Stimulated activated CD4-positive, alpha-beta T cell treated with anti-CD3 and anti-CD28 coated beads, Interleukin-15, amount 100 ng/mL, for 1 hour (primary cell): ENCODE data around the gene SH3RF3.
"Not testable (repeated sequence)": the region's sequence is repeated elsewhere in the genome, so short reads cannot be mapped to it uniquely, and the experiment has no call there.

Experiments used
- DNase-seq, 2 donors: peaks; one replicate each; pipeline ENCODE4 v3.0.0-alpha.2; 2020; ENCODE audit warnings: low read depth in 1 of 2, low spot score in 1 of 2

SH3RF3 gene

DNA sequence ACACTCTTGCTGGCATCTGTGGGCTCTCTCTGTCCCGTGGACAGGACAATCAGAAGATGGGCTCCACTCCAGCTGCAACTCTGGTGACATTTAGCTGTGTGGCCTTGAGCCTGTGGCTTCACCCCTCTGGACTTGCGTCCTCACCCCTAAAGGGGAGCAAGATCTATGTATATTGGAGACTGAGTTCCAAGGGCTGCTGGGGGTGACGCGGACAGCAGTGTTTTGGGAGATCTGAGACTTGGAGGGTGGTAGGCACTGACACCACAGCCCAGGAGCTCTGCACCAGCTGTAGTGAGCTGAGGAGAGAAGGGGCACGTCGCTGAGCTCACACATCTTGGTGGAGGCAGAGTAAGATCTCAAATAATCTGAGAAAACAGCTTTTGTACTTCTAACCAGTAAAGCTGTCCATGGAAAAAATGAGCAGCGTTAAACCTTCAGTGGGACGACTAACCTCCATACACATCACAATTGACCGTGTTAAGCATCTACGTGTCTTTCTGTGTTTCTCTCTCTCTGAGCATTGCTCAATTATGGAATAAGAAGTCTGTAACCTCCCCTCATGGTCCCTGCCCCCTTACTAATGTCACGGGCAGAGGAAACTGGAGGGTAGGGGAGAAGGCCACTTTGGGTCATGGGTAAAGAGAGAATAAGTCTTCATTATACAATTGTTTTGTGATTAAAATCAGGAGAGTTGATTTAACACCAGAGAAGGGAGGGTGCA, 85.8 kb downstream of the SH3RF3 start:
- no peak for DNase-seq

- DNase-seq = no peak
Observed at GRCh38 chr2:109215866-109216265, 86.9 kb downstream of the SH3RF3 start.

DNA sequence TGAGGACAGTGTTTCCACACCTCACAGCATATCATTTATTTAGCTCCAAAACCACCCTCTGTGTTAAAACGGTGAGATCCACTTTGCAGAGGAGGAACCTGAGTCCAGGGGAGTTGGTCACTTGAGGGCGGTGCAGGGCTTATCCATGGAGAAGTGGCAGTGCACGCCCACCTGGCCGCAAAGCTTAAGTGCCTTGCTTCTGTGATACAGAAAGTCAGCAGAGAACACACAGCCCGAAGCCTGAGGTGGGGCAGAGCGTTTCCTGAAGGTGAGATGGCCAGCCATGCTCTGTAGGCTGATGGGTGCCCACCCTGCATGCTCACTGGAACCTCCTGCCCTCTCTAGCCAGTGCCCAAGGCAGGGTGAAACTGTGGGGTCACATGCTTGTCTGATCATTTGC, 87.3 kb downstream of the SH3RF3 start:
- DNase-seq = no peak

GRCh38 chr2:109217362-109218086, 88.5 kb downstream of the SH3RF3 start:
- DNase-seq = no peak

GRCh38 chr2:109218087-109218791, 89.2 kb downstream of the SH3RF3 start:
- DNase-seq = no peak

GRCh38 chr2:109218792-109219126, 89.8 kb downstream of the SH3RF3 start:
- no peak for DNase-seq

- no peak for DNase-seq
Observed at GRCh38 chr2:109220860-109221259, 91.9 kb downstream of the SH3RF3 start.

DNA sequence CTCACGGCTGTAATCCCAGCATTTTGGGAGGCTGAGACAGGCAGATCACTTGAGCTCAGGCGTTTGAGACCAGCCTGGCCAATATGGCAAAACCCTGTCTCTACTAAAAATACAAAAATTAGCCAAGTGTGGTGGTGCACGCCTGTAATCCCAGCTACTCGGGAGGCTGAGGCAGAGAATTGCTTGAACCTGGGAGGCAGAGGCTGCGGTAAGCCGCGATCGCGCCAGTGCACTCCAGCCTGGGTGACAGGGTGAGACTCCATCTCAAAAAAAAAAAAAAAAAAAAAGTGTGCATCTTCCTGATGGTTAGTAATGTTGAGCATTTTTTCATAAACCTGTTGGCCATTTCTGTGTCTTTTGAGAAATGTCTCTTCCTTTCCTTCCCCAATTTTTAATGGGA, 92.3 kb downstream of the SH3RF3 start:
- not testable (repeated sequence) for DNase-seq

GRCh38 chr2:109222422-109222821, 93.4 kb downstream of the SH3RF3 start:
- DNase-seq = no peak

DNA sequence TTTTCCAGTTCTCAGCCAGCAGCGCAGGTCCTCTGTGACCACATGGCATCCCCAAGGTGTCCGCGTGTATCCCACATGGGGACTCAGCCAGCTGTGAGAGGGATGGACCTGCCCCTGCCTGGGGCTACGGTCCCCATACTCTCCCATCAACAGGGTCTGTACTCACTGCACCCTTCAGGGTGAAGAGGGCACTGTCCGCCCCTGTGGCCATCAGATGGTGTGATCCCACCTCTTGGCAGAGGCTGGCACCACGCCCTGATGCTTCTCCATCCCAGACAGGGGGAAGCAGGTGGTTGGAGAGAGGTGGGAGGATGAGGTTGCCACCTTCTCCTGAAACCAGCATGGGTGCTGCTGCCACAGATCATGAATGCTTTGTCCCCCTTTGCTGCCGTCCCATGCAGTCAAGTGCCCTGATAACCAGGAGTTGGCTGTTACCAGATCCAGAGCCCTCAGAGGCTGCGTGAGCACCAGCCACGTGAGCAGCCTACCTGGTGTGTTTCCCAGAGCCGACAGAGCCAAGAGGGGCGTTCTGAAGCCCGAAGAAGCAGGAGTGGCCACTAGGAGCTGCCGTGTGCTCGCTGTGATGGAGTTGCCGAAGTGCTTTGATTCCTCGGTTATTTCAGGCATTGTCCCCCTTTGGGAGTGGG, 93.9 kb downstream of the SH3RF3 start:
- no peak for DNase-seq

DNA sequence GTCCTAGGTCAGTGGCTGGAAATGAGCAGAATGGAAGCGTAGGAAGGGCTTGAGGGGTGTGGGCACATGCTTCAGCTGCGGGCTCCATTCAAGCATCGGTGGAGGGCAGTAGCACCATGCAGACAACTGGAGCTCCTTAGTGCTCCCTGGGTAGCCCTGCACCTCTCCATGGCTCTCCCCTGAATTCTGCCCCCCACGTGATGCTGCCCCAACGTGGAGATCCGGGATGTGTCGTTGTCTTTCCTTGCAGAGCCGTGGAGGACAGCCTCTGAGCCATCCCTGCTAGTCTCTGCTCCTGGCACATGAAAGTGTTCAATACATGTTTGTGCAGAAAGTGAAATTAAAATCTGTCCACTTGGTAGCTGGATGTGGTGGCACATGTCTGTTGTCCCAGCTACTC, 94.5 kb downstream of the SH3RF3 start:
- no peak for DNase-seq

DNA sequence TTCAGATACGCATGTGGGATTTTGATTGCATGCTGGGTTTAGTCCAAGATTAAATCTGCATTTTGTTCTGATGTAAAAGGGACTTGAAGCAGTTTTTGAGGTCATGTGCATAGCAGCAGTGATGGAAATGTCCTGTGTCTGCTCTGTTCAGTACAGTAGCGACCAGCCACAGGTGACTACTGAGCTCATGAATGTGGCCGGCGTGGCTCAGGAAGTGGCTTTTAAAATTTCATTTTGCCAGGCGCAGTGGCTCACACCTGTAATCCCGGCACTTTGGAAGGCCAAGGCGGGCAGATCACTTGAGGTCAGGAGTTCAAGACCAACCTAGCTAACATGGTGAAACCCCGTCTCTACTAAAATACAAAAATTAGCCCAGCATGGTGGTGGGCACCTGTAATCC, 95.3 kb downstream of the SH3RF3 start:
- DNase-seq = not testable (repeated sequence)

DNA sequence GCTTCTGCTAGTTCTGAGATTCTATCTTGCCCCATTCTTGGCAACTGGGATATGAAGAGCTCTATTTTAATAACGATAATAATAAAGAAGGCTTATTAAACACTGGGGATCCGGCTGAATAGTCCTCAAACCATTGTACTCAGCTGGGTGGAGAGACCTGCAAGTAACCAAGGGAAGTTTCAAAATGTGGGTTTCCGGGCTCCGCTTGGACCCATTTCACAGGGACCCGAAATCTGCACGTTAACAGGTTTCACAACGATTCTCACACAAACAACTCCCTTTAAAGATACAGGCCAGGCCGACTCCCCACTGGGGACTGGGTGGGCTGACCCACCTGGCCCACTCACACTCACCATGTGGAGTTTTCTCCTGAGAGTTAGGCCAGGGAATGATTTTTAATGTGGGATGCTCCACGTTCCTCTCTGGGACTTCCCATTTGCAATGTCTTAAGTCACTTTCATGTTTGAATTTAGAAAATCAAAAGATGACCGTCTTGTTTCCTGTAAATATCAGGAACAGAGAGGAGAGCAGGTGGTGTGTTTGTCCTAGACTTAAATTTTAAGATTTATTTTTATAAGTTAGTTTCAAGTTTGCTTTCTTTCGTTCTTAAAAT, 96.3 kb downstream of the SH3RF3 start:
- DNase-seq = no peak

GRCh38 chr2:109226128-109226527, 97.1 kb downstream of the SH3RF3 start:
- DNase-seq = no peak

GRCh38 chr2:109226622-109227021, 97.6 kb downstream of the SH3RF3 start:
- no peak for DNase-seq

GRCh38 chr2:109229094-109229675, 100.2 kb downstream of the SH3RF3 start:
- no peak for DNase-seq

DNA sequence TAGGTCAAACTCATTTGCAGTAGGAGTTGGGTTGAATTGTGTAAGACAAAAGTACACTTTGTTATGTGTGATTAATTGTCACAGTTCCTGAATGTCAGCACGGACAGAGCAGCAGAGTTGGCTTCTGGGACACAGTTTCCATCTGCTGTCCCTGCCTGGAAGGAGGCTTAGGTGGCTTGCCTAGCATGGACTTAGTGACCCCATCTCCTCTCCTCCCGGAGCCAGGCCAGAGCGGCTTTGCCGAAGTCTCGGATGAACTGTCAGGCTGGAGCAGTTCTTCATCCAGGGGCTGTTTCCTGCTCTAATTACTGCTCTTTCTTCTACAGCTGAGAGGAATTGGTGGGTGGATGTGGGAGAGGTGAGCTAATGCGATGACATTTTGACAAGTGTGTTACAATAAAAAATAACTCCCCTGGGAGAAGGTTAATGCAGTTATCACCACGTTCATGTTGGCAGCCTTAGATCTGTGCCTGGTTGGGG, 102.0 kb downstream of the SH3RF3 start:
- no peak for DNase-seq

- DNase-seq = no peak
Observed at GRCh38 chr2:109231428-109231827, 102.4 kb downstream of the SH3RF3 start.

- DNase-seq = no peak
Observed at GRCh38 chr2:109231996-109232705, 103.1 kb downstream of the SH3RF3 start.

GRCh38 chr2:109232909-109233308, 103.9 kb downstream of the SH3RF3 start:
- no peak for DNase-seq
